ENCODE data around the gene NUDT1.

NUDT1 gene

DNA sequence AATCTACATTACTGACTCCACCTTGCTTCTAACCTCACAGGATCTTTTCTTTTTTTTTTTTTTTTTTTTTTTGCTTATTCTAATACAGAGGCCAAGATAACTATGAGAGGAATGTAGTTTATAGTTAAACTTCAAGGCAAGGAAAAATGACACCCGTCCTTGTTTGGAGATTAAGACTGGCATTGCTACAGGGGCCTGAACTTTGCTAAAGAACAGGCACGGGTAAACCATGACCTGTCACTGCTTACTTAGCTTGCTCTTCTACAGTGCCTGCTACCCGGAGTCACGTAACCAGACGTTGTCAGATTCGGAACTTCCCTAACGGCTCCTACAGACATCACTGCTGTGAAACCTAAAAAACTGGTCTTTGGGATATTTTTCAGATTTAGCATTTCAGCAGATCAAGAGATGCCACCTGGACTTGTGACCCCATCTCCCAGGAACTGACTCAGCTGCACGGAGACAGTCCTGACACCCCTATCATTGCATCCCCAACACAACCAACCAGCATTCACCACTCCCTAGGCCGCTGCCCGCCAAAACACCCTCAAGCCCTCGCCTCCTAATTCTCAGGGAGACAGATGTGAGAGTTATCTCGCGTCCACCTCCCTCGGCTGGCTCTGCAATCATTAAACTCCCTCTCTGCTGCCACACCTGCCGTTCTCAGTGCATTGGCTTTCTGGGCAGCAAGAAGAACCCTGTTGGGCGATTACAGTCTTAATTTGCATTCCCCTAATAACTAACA lies 36.8 kb upstream of the NUDT1 start:
- H3K9me3 ChIP-seq (ENCODE audit: control insufficient read depth in 5 of 5, low read length in 5 of 5) = no peaks in the 10 kb centered on the region
- H3K27me3 ChIP-seq (ENCODE audit: control insufficient read depth in 5 of 5, insufficient read depth in 4 of 5, low read length in 5 of 5) = no peaks in the 10 kb centered on the region
- H3K9ac ChIP-seq (ENCODE audit: low read length in 5 of 5) = no peak overlapping the region
- H3K4me1 ChIP-seq (ENCODE audit: control insufficient read depth in 5 of 5, insufficient read depth in 5 of 5, low read length in 5 of 5) = peaks cover 0 to 10% (median 7%) of the 10 kb centered on the region in 5 donors
- H3K36me3 ChIP-seq (ENCODE audit: control insufficient read depth in 5 of 5, insufficient read depth in 5 of 5, low read length in 5 of 5) = peaks cover 3 to 47% (median 34%) of the 10 kb centered on the region in 5 donors
- H3K4me3 ChIP-seq (ENCODE audit: low read depth in 1 of 5, low read length in 5 of 5) = no peak overlapping the region
- no peak overlapping the region for H3K27ac ChIP-seq (ENCODE audit: low read depth, low read length)

DNA sequence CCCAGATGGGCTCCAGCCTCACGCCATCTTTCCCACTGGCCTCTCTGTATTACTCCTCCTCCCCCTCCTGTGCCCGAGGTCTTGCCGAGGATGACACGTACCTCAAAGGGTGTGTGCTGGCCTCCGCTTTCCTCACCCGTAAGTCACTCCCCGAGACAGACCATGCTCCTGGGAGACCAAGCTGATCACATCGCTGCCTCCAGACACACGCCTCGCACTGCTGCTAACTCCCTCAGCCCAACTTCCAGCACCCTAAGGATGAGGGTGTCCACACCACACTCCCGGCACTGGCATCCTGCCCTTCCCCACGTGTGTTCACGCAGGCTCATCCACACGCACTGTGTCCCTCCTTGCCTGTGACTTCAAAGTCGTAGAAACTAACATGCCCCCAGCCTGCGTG lies 33.3 kb upstream of the NUDT1 start:
- no peak overlapping the region for H3K4me3 ChIP-seq (ENCODE audit: low read depth in 1 of 5, low read length in 5 of 5)
- H3K4me1 ChIP-seq (ENCODE audit: control insufficient read depth in 5 of 5, insufficient read depth in 5 of 5, low read length in 5 of 5) = peaks cover 0 to 10% (median 7%) of the 10 kb centered on the region in 5 donors
- H3K27me3 ChIP-seq (ENCODE audit: control insufficient read depth in 5 of 5, insufficient read depth in 4 of 5, low read length in 5 of 5) = no peaks in the 10 kb centered on the region
- H3K36me3 ChIP-seq (ENCODE audit: control insufficient read depth in 5 of 5, insufficient read depth in 5 of 5, low read length in 5 of 5) = peaks cover 3 to 62% (median 56%) of the 10 kb centered on the region in 5 donors
- H3K27ac ChIP-seq (ENCODE audit: low read depth, low read length) = no peak overlapping the region
- no peaks in the 10 kb centered on the region for H3K9me3 ChIP-seq (ENCODE audit: control insufficient read depth in 5 of 5, low read length in 5 of 5)
- no peak overlapping the region for H3K9ac ChIP-seq (ENCODE audit: low read length in 5 of 5)

DNA sequence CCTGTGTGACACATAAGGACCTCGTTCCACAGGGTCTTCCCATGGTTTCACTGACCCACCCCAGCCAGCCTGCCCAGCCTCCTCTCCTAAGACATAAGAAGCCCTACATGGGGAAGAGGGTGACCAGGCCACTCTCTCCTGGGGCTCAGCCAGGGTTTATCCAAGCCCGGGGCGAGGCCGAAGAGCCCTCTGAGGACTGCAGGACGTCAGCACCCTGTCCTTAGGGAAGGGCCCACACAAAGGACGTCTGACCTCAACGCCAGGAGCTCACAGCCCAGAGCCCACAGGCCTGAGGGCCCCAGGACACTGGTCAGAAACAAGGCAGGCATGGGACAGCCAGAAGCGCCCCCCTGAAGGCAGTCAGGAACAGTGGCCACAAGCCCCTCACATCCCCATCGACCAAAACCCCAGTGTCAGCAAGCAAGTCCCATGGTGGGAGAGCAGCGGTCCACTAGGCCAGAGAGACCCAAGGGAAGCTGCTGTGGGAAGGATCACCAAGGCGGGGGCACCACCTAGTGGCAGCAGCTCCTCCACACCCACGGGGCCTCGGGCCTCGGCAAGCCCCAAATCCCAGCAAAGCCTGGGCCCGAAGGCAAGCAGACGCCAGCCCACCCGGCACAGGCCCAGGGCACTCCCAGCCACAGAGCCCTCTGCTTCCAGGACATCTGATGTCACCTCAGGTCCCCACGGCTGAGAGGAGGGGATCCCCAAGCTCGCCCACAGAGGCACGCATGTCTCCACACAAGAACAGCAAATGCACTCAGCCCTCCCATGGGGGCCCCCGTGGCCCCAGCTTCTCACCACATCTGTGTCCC lies 32.7 kb upstream of the NUDT1 start:
- Histone ChIP-seq H3K4me3 (ENCODE audit: low read depth in 1 of 5, low read length in 5 of 5) (no peak overlapping the region), H3K27me3 (ENCODE audit: control insufficient read depth in 5 of 5, insufficient read depth in 4 of 5, low read length in 5 of 5) (no peaks in the 10 kb centered on the region), H3K9ac (ENCODE audit: low read length in 5 of 5) (peak overlapping the region in 1 of 5 donors; percentile 43), H3K4me1 (ENCODE audit: control insufficient read depth in 5 of 5, insufficient read depth in 5 of 5, low read length in 5 of 5) (peaks cover 0 to 10% (median 7%) of the 10 kb centered on the region in 5 donors), H3K27ac (ENCODE audit: low read depth, low read length) (no peak overlapping the region), H3K9me3 (ENCODE audit: control insufficient read depth in 5 of 5, low read length in 5 of 5) (no peaks in the 10 kb centered on the region), H3K36me3 (ENCODE audit: control insufficient read depth in 5 of 5, insufficient read depth in 5 of 5, low read length in 5 of 5) (peaks cover 3 to 65% (median 60%) of the 10 kb centered on the region in 5 donors)

GRCh38 chr7:2209961-2210323 lies 32.1 kb upstream of the NUDT1 start:
- H3K36me3 ChIP-seq (ENCODE audit: control insufficient read depth in 5 of 5, insufficient read depth in 5 of 5, low read length in 5 of 5) = peaks cover 3 to 67% (median 63%) of the 10 kb centered on the region in 5 donors
- H3K27me3 ChIP-seq (ENCODE audit: control insufficient read depth in 5 of 5, insufficient read depth in 4 of 5, low read length in 5 of 5) = no peaks in the 10 kb centered on the region
- H3K9me3 ChIP-seq (ENCODE audit: control insufficient read depth in 5 of 5, low read length in 5 of 5) = no peaks in the 10 kb centered on the region
- peaks cover 0 to 5% (median 3%) of the 10 kb centered on the region in 5 donors for H3K4me1 ChIP-seq (ENCODE audit: control insufficient read depth in 5 of 5, insufficient read depth in 5 of 5, low read length in 5 of 5)
- no peak overlapping the region for H3K27ac ChIP-seq (ENCODE audit: low read depth, low read length)
- peak overlapping the region in 1 of 5 donors; percentile 43 for H3K9ac ChIP-seq (ENCODE audit: low read length in 5 of 5)
- H3K4me3 ChIP-seq (ENCODE audit: low read depth in 1 of 5, low read length in 5 of 5) = no peak overlapping the region

DNA sequence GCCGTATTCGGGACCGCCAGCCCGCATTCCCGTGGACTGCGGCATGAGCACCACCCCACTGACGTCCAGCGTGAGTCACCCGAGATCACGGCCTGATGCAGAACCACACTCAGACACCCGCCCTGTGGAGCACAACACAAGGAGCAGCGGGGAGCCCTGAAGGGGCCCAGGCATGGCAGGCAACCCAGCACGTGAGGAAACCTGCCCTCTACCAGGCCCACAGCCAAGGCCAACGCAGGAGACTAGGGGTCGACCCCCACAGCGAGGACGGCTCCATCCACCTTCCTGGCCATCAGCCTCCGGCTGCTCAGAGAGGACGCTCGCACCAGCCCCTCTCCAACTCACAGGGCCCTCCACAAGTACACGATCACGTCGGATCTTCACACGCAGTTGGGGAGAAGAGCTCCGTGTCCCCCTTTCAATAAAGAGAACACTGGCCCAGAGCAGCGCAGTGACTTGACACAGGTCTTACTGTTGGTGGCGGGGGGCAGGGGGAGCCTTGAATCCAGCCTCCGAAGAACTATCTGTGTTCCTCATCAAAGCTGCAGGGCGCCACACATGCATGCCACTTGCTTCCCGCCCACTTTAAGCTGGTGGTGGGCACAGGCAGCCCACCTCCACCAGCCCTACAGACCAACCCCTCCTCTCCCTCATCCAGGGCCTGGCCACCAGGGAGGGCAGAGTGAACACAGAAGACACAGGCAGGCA lies 31.3 kb upstream of the NUDT1 start:
- Histone ChIP-seq H3K9me3 (ENCODE audit: control insufficient read depth in 5 of 5, low read length in 5 of 5) (peaks cover 0 to 5% (median 0%) of the 10 kb centered on the region in 5 donors), H3K9ac (ENCODE audit: low read length in 5 of 5) (no peak overlapping the region), H3K36me3 (ENCODE audit: control insufficient read depth in 5 of 5, insufficient read depth in 5 of 5, low read length in 5 of 5) (peaks cover 3 to 73% (median 64%) of the 10 kb centered on the region in 5 donors), H3K4me3 (ENCODE audit: low read depth in 1 of 5, low read length in 5 of 5) (no peak overlapping the region), H3K4me1 (ENCODE audit: control insufficient read depth in 5 of 5, insufficient read depth in 5 of 5, low read length in 5 of 5) (no peaks in the 10 kb centered on the region), H3K27me3 (ENCODE audit: control insufficient read depth in 5 of 5, insufficient read depth in 4 of 5, low read length in 5 of 5) (no peaks in the 10 kb centered on the region), H3K27ac (ENCODE audit: low read depth, low read length) (no peak overlapping the region)

- Histone ChIP-seq H3K27me3 (ENCODE audit: control insufficient read depth in 5 of 5, insufficient read depth in 4 of 5, low read length in 5 of 5) (no peaks in the 10 kb centered on the region), H3K9ac (ENCODE audit: low read length in 5 of 5) (no peak overlapping the region), H3K9me3 (ENCODE audit: control insufficient read depth in 5 of 5, low read length in 5 of 5) (peaks cover 0 to 5% (median 0%) of the 10 kb centered on the region in 5 donors), H3K4me1 (ENCODE audit: control insufficient read depth in 5 of 5, insufficient read depth in 5 of 5, low read length in 5 of 5) (no peaks in the 10 kb centered on the region), H3K36me3 (ENCODE audit: control insufficient read depth in 5 of 5, insufficient read depth in 5 of 5, low read length in 5 of 5) (peaks cover 3 to 79% (median 67%) of the 10 kb centered on the region in 5 donors), H3K27ac (ENCODE audit: low read depth, low read length) (no peak overlapping the region), H3K4me3 (ENCODE audit: low read depth in 1 of 5, low read length in 5 of 5) (no peak overlapping the region)
Measured at GRCh38 chr7:2211259-2211880, 30.7 kb upstream of the NUDT1 start.

DNA sequence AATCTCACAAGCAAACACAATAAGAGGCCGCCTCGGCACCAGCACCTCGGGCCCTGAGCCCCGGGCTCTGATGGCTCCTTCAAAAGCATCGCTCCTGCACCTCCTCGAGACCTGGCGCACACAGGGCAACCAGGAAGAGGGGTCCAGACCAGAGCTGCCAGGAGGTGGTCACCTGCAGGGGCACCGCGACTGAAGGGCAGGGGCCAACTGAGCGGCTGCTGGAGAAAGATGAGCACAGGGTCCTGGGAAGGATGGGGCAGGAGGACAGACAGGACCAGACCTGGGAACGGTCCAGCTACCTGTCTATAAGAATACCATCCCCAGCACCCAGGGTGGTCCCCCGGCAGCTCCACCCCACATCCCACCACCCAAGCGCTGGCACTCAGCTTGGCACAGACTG lies 30.1 kb upstream of the NUDT1 start:
- peaks cover 3 to 85% (median 71%) of the 10 kb centered on the region in 5 donors for H3K36me3 ChIP-seq (ENCODE audit: control insufficient read depth in 5 of 5, insufficient read depth in 5 of 5, low read length in 5 of 5)

DNA sequence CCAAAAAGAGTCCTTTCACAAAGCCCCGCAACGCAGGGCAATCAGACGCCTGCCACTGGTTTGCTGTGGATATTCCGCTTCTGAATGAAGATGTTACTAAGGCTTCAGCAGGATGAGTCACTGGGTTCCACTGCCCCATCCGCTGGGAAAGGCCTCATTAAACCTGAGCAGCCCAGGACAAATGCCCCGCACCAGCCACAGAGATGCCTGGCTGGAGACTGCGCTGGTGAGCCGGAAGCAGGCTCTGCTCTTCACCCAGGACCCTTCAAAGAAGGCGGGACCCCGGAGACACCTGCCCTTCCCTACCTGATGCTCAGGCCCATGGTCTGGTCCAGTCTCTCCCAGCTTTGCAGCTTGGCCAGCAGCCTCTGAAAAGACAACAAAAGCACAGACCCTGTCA lies 29.1 kb upstream of the NUDT1 start:
- Histone ChIP-seq H3K36me3 (ENCODE audit: control insufficient read depth in 5 of 5, insufficient read depth in 5 of 5, low read length in 5 of 5) (peaks cover 2 to 85% (median 73%) of the 10 kb centered on the region in 5 donors), H3K4me1 (ENCODE audit: control insufficient read depth in 5 of 5, insufficient read depth in 5 of 5, low read length in 5 of 5) (no peaks in the 10 kb centered on the region), H3K9me3 (ENCODE audit: control insufficient read depth in 5 of 5, low read length in 5 of 5) (peaks cover 0 to 5% (median 0%) of the 10 kb centered on the region in 5 donors), H3K9ac (ENCODE audit: low read length in 5 of 5) (no peak overlapping the region), H3K27me3 (ENCODE audit: control insufficient read depth in 5 of 5, insufficient read depth in 4 of 5, low read length in 5 of 5) (no peaks in the 10 kb centered on the region), H3K27ac (ENCODE audit: low read depth, low read length) (no peak overlapping the region), H3K4me3 (ENCODE audit: low read depth in 1 of 5, low read length in 5 of 5) (no peak overlapping the region)

More for the DNA sequence above, 30.1 kb upstream of the NUDT1 start:
- Histone ChIP-seq H3K27ac (ENCODE audit: low read depth, low read length) (no peak overlapping the region), H3K27me3 (ENCODE audit: control insufficient read depth in 5 of 5, insufficient read depth in 4 of 5, low read length in 5 of 5) (no peaks in the 10 kb centered on the region), H3K4me1 (ENCODE audit: control insufficient read depth in 5 of 5, insufficient read depth in 5 of 5, low read length in 5 of 5) (no peaks in the 10 kb centered on the region), H3K9ac (ENCODE audit: low read length in 5 of 5) (no peak overlapping the region), H3K9me3 (ENCODE audit: control insufficient read depth in 5 of 5, low read length in 5 of 5) (peaks cover 0 to 5% (median 0%) of the 10 kb centered on the region in 5 donors), H3K4me3 (ENCODE audit: low read depth in 1 of 5, low read length in 5 of 5) (no peak overlapping the region)

GRCh38 chr7:2213551-2214215 lies 28.3 kb upstream of the NUDT1 start:
- H3K4me1 ChIP-seq (ENCODE audit: control insufficient read depth in 5 of 5, insufficient read depth in 5 of 5, low read length in 5 of 5) = no peaks in the 10 kb centered on the region
- H3K9me3 ChIP-seq (ENCODE audit: control insufficient read depth in 5 of 5, low read length in 5 of 5) = peaks cover 0 to 5% (median 0%) of the 10 kb centered on the region in 5 donors
- H3K36me3 ChIP-seq (ENCODE audit: control insufficient read depth in 5 of 5, insufficient read depth in 5 of 5, low read length in 5 of 5) = peaks cover 0 to 85% (median 76%) of the 10 kb centered on the region in 5 donors
- H3K27ac ChIP-seq (ENCODE audit: low read depth, low read length) = no peak overlapping the region
- no peaks in the 10 kb centered on the region for H3K27me3 ChIP-seq (ENCODE audit: control insufficient read depth in 5 of 5, insufficient read depth in 4 of 5, low read length in 5 of 5)
- no peak overlapping the region for H3K4me3 ChIP-seq (ENCODE audit: low read depth in 1 of 5, low read length in 5 of 5)
- H3K9ac ChIP-seq (ENCODE audit: low read length in 5 of 5) = no peak overlapping the region
